ENCODE measurements around the gene PDPN. TPM values are rescaled to one million over a fixed set of nuclear protein-coding genes. Genes with fewer than 3 reads are reported as not detected.

The PDPN gene
- total and polyA plus RNA-seq, 9 of the 15 experiments (the other 6 are each of a cell fraction or from before 2014, with no cell fraction given) = 0.11 TPM; not detected in 8

DNA sequence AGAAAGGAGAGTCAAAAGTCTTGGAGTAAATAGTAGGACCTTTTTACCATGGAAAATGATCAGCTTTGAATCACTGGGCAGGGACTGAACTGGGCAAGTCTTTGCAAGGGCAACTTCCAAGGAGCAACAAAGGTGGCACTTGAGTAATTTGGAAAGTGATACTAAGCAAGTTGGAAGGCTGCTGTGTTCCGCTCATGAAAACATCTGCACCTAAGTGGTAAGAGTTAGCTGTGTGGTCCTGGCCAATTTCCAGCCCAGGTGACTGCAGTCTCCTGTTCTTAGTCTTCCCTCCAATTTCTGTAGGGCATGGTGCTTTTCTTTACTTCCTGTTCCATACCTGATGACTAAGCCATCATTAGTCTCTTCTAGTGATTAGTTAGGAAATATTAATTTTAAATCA lies 80.8 kb downstream of the PDPN start:
- BruUV-seq (replicated peaks) = no TSS peak
- Histone ChIP-seq H3K9ac (ENCODE audit: insufficient read depth in 1 of 2, low read depth in 2 of 2, low read length in 2 of 2) (no peak overlapping the region), H3K4me2 (ENCODE audit: insufficient read depth, low read length) (no peak overlapping the region), H3K27ac (ENCODE audit: extremely low read depth, low read depth, low read length) (no peak overlapping the region), H3K9me3 (replicated peaks; ENCODE audit: control insufficient read depth, insufficient read depth, low read depth, low read length) (no peaks in the 10 kb centered on the region), H3K79me2 (ENCODE audit: control insufficient read depth, insufficient read depth, low read length) (no peaks in the 10 kb centered on the region), H3K27me3 (ENCODE audit: control insufficient read depth in 2 of 2, insufficient read depth in 2 of 2, low read length in 2 of 2) (peaks cover 14 to 21% of the 10 kb centered on the region in 2 experiments; a peak in 4 of 5 replicates), H3K9me1 (ENCODE audit: control insufficient read depth, insufficient read depth, low read length) (no peaks in the 10 kb centered on the region), H3K36me3 (ENCODE audit: control insufficient read depth, insufficient read depth, low read length) (no peaks in the 10 kb centered on the region), H3K4me1 (replicated peaks in 1 of 2; ENCODE audit: control insufficient read depth in 2 of 2, insufficient read depth in 2 of 2, low read length in 2 of 2) (no peaks in the 10 kb centered on the region), H2AFZ (ENCODE audit: low read depth, low read length) (no peak overlapping the region), H3K4me3 (no peak overlapping the region), H4K20me1 (replicated peaks; ENCODE audit: control insufficient read depth, insufficient read depth, low read length) (peaks cover 5% of the 10 kb centered on the region)
- ATAC-seq (no peak), FAIRE-seq (no peak), DNase-seq (ENCODE audit: extremely low read depth in 1 of 4, low spot score in 3 of 4) (no peak)
- in situ Hi-C loops (cut with MboI) (loop anchor here (5.0 kb wide), 1 partner anchor 293 kb away; no protein-coding TSS in a partner anchor), intact Hi-C loops (cut with micrococcal nuclease) (loop anchor here (2.0 kb wide), 1 partner anchor 144 kb away; no protein-coding TSS in a partner anchor)
- TF ChIP-seq ZNF197 (CRISPR knock-in tag; IDR thresholded peaks at IDR 0.05; ENCODE audit: low read depth) (no peak), ZNF316 (IDR thresholded peaks at IDR 0.05) (no peak), KAT8 (IDR thresholded peaks at IDR 0.05; ENCODE audit: low read depth) (no peak), ZNF124 (CRISPR knock-in tag; IDR thresholded peaks at IDR 0.05) (no peak), TSC22D4 (tag; IDR thresholded peaks at IDR 0.05) (no peak), ETS2 (tag; IDR thresholded peaks at IDR 0.05; ENCODE audit: borderline replicate concordance, poor library complexity, severe bottlenecking) (no peak), SMARCA5 (IDR thresholded peaks at IDR 0.05) (no peak)
- TF ChIP-seq, protein P1, sequence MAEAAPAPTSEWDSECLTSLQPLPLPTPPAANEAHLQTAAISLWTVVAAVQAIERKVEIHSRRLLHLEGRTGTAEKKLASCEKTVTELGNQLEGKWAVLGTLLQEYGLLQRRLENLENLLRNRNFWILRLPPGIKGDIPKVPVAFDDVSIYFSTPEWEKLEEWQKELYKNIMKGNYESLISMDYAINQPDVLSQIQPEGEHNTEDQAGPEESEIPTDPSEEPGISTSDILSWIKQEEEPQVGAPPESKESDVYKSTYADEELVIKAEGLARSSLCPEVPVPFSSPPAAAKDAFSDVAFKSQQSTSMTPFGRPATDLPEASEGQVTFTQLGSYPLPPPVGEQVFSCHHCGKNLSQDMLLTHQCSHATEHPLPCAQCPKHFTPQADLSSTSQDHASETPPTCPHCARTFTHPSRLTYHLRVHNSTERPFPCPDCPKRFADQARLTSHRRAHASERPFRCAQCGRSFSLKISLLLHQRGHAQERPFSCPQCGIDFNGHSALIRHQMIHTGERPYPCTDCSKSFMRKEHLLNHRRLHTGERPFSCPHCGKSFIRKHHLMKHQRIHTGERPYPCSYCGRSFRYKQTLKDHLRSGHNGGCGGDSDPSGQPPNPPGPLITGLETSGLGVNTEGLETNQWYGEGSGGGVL (CRISPR knock-in tag; IDR thresholded peaks at IDR 0.05) = no peak
- CTCF ChIA-PET (ENCODE audit: low intra/inter-chr PET ratio) = interaction anchor here (1.0 to 2.5 kb wide), 4 partner anchors 144 to 300 kb away, joined by 3 to 23 read pairs (median 10); no protein-coding TSS in a partner anchor
- POLR2A ChIA-PET = no interaction called here
- 0% methylated on average over 1 of the region's 1 CpG for WGBS (ENCODE audit: insufficient coverage, low coverage, missing lambda C conversion rate)

All from K562 (cell line).